ENCODE data around the gene RNF32. TPM values are rescaled to one million over a fixed set of nuclear protein-coding genes. Genes with fewer than 3 reads are reported as not detected.

The RNF32 gene
- total RNA-seq: 1 to 10 TPM in 1 of 2 donors, not detected in 1; 1.8 TPM

- Mint-ChIP-seq H3K36me3 (peaks cover 10% of the 10 kb centered on the region in 2 donors), H3K9me3 (peaks cover 7 to 15% of the 10 kb centered on the region in 2 donors), H3K27ac (peak within 1 kb of the TSS; percentile 75 to 95)
- DNase-seq (ENCODE audit: low spot score in 2 of 2) (peak; percentile 93 to 99), ATAC-seq (peak; percentile 87 to 92)
These were observed at the start of gene RNF32 for GRCh38 chr7:156640257-156640948. TSS of gene RNF32 (plus strand) at chr7:156640774. CDS start at chr7:156643878, 3,104 bp downstream.

DNA sequence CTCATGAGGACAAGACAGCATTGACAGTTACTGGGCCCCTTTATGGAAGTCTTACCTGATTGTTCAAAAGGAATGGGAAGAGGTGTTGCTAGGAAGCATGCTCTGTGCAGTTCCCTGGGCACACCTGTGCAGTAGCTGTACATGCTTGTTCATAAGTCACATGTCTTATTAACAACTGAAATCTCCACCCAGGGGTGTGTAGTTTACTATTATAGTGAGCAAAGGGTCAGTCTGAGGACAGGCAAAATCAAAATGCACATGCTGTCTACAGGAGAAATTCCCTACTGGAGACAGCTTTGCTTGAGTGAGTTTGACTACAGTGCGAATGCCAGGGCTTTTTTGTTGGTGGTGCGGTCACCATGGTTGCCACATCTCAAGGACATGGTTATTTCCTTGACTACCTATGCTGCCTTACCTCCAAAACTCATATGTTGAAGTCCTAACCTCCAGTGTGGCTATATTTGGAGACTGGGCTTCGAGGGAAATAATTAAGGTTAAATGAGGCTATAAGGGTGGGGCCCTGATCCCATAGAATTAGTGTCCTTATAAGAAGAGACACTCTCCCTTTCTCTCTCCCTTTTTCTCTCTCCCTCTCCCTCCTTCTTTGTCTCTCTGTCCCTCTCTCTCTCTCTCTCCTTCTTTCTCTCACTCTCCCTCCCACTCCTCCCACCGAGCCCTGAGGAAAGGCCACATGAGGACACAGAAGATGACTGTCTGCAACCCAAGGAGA is 48.3 kb upstream of the RNF32 start:
- Mint-ChIP-seq H3K9me3 (peaks cover 3 to 5% of the 10 kb centered on the region in 2 donors), H3K27ac (no peak overlapping the region), H3K36me3 (peaks cover 0 to 8% of the 10 kb centered on the region in 2 donors)
- ATAC-seq (no peak), DNase-seq (ENCODE audit: low spot score in 2 of 2) (no peak)

- Mint-ChIP-seq H3K36me3 (peaks cover 0 to 8% of the 10 kb centered on the region in 2 donors), H3K27ac (no peak overlapping the region), H3K9me3 (peaks cover 3 to 4% of the 10 kb centered on the region in 2 donors)
- DNase-seq (ENCODE audit: low spot score in 2 of 2) (no peak), ATAC-seq (no peak)
These were observed 46.1 kb upstream of the RNF32 start for GRCh38 chr7:156594283-156595080.

GRCh38 chr7:156600496-156600895 is 40.1 kb upstream of the RNF32 start:
- no peak overlapping the region for H3K27ac Mint-ChIP-seq
- no peak for ATAC-seq
- no peaks in the 10 kb centered on the region for H3K9me3 Mint-ChIP-seq
- H3K36me3 Mint-ChIP-seq: no peaks in the 10 kb centered on the region
- no peak for DNase-seq (ENCODE audit: low spot score in 2 of 2)

GRCh38 chr7:156602283-156602682 is 38.3 kb upstream of the RNF32 start:
- no peaks in the 10 kb centered on the region for H3K36me3 Mint-ChIP-seq
- H3K9me3 Mint-ChIP-seq: no peaks in the 10 kb centered on the region
- DNase-seq (ENCODE audit: low spot score in 2 of 2) (no peak), ATAC-seq (no peak)
- no peak overlapping the region for H3K27ac Mint-ChIP-seq

GRCh38 chr7:156603011-156603410 is 37.6 kb upstream of the RNF32 start:
- no peak for DNase-seq (ENCODE audit: low spot score in 2 of 2)
- H3K36me3 Mint-ChIP-seq: no peaks in the 10 kb centered on the region
- no peak for ATAC-seq
- H3K9me3 Mint-ChIP-seq: no peaks in the 10 kb centered on the region
- H3K27ac Mint-ChIP-seq: no peak overlapping the region

DNA sequence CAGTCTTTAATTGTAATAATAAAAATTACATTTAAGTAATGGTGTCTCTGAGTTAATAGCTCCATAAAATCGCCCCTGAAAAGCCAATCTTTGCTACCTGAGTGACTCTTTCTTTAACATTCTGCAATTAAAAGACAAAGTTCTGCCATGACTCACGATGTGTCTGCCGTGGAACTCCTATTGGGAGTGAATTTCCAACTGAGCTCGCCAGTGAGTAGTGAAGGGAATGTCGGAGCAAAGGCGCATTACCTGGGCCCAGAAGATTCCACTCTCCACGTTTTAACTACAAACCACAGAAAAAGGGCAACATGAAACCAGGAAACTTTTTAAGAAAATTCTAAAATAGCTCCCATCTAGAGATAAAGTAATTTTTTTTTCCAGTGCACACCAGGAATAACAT is 36.9 kb upstream of the RNF32 start:
- ATAC-seq (no peak), DNase-seq (ENCODE audit: low spot score in 2 of 2) (no peak)
- no peak overlapping the region for H3K27ac Mint-ChIP-seq
- H3K36me3 Mint-ChIP-seq: no peaks in the 10 kb centered on the region
- no peaks in the 10 kb centered on the region for H3K9me3 Mint-ChIP-seq

- H3K36me3 Mint-ChIP-seq: no peaks in the 10 kb centered on the region
- DNase-seq (ENCODE audit: low spot score in 2 of 2) (no peak), ATAC-seq (no peak)
- no peaks in the 10 kb centered on the region for H3K9me3 Mint-ChIP-seq
- H3K27ac Mint-ChIP-seq: no peak overlapping the region
These were observed 36.3 kb upstream of the RNF32 start for GRCh38 chr7:156604311-156604710.

GRCh38 chr7:156604836-156605695 is 35.5 kb upstream of the RNF32 start:
- no peaks in the 10 kb centered on the region for H3K9me3 Mint-ChIP-seq
- no peaks in the 10 kb centered on the region for H3K36me3 Mint-ChIP-seq
- no peak for ATAC-seq
- no peak for DNase-seq (ENCODE audit: low spot score in 2 of 2)
- H3K27ac Mint-ChIP-seq: no peak overlapping the region

- DNase-seq (ENCODE audit: low spot score in 2 of 2): no peak
- ATAC-seq: no peak
- Mint-ChIP-seq H3K27ac (no peak overlapping the region), H3K9me3 (no peaks in the 10 kb centered on the region), H3K36me3 (no peaks in the 10 kb centered on the region)
These were observed 34.4 kb upstream of the RNF32 start for GRCh38 chr7:156606135-156606534.

- H3K9me3 Mint-ChIP-seq: no peaks in the 10 kb centered on the region
These were observed 33.8 kb upstream of the RNF32 start for GRCh38 chr7:156606691-156607331.

DNA sequence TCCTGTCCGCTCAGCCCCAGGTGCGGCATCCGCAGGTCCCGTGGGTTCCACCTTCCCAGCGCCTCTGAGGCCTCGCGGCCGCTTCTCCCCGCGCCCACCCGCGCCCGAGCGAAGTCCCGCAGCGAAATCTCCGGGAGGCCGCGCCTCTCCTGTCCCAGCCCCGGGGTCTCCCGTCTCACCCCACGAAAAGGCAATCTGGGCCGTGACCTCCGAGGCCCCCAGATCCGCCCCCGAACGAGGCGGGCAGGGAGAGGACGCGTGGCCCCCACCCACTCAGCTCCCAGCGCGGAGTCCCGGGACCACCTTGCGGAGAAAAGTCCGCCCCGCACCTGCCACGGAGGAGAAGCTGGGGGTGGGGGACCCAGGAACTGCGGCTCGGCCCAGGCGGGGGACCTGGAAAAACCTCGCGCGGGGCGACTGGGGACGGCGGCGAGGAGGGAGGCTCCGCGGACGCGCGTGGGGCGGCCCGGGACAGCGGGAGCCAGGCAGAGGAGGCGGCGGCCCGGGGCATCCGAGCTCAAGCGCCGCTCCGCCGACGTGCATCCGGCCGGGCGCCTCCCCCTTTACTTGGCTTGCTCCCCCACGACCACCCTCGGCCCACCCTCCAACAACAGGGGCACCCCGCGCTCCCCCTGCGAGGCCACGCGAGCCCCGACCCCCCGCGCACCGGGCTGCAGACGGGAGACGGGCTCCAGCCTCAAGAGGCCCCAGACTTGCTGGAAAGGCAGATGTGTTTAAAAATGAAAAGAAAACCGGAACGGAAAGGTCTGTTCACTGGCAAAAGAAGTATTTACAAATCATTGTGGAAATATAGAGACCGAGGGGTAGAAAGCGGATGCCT is 33.0 kb upstream of the RNF32 start:
- Mint-ChIP-seq H3K9me3 (no peaks in the 10 kb centered on the region), H3K36me3 (no peaks in the 10 kb centered on the region), H3K27ac (no peak overlapping the region)
- DNase-seq (ENCODE audit: low spot score in 2 of 2) (no peak), ATAC-seq (no peak)

More at GRCh38 chr7:156606691-156607331, 33.8 kb upstream of the RNF32 start:
- DNase-seq (ENCODE audit: low spot score in 2 of 2) (no peak), ATAC-seq (no peak)
- Mint-ChIP-seq H3K36me3 (no peaks in the 10 kb centered on the region), H3K27ac (no peak overlapping the region)

DNA sequence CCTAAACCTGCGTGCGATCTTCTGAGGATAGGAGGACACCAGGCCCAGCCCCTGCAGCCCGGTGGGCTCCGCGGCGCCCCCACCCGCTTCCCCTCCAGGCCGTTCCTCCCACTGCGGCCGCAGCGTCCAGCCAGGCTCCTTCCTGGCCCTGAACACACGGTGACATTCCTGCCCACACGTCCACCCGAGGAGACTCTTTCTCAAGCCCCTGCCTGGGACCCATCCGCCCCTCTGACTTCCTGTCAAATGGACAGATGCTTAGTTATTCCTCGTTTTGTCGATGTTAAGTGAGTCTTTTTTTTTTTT is 32.4 kb upstream of the RNF32 start:
- no peaks in the 10 kb centered on the region for H3K36me3 Mint-ChIP-seq
- ATAC-seq: no peak
- no peak for DNase-seq (ENCODE audit: low spot score in 2 of 2)
- H3K27ac Mint-ChIP-seq: no peak overlapping the region
- no peaks in the 10 kb centered on the region for H3K9me3 Mint-ChIP-seq

GRCh38 chr7:156609010-156609877 is 31.3 kb upstream of the RNF32 start:
- Mint-ChIP-seq H3K9me3 (no peaks in the 10 kb centered on the region), H3K27ac (no peak overlapping the region), H3K36me3 (no peaks in the 10 kb centered on the region)
- DNase-seq (ENCODE audit: low spot score in 2 of 2) (no peak), ATAC-seq (no peak)
